Fibroblast of lung (primary cell): Measurements from ENCODE around the gene ADAP1. TPM values are rescaled to one million over a fixed set of nuclear protein-coding genes. Genes with fewer than 3 reads are reported as not detected.

Source experiments
- DNase-seq, 2 donors: peaks; one replicate each; pipeline versions ENCODE4 v3.0.0 to v3.0.0-alpha.2; 2010; ENCODE audit warnings: low read depth in 2 of 2
- H2AFZ ChIP-seq: 2 replicates; pipeline ENCODE4 v1.5.1; 2012; ENCODE audit warnings: low read length, control low read depth, inconsistent platforms
- H3K27ac ChIP-seq: 2 replicates; pipeline ENCODE4 v1.5.1; 2011; ENCODE audit warnings: low read length, control low read depth; ENCODE audit not compliant: insufficient read depth
- H3K27me3 ChIP-seq: 2 replicates; pipeline ENCODE4 v1.5.1; 2011; ENCODE audit warnings: mild to moderate bottlenecking, low read length; ENCODE audit not compliant: control insufficient read depth, insufficient read depth
- H3K36me3 ChIP-seq: 2 replicates; pipeline ENCODE4 v1.5.1; 2011; ENCODE audit warnings: low read length; ENCODE audit not compliant: control insufficient read depth, insufficient read depth
- H3K4me1 ChIP-seq: 2 replicates; pipeline ENCODE4 v1.5.1; 2011; ENCODE audit warnings: low read length; ENCODE audit not compliant: control insufficient read depth, insufficient read depth; ENCODE audit errors: extremely low read depth
- H3K4me2 ChIP-seq: 2 replicates; pipeline ENCODE4 v1.5.1; 2011; ENCODE audit warnings: low read length, control low read depth; ENCODE audit not compliant: insufficient read depth; ENCODE audit errors: extremely low read depth
- H3K4me3 ChIP-seq, 4 experiments: fragments of 200-600 bp in 1 of 4; sonication (generic) in 1 of 4; replicated peaks in 1 of 4; 2 replicates each; pipeline ENCODE4 v1.5.1; 2011 to 2016; ENCODE audit warnings: low read length in 4 of 4, low read depth in 3 of 4, mild to moderate bottlenecking in 3 of 4, control low read depth in 2 of 4, inconsistent platforms in 1 of 4, mixed read lengths in 1 of 4; ENCODE audit not compliant: insufficient read depth in 1 of 4; ENCODE audit errors: control extremely low read depth in 1 of 4
- H3K79me2 ChIP-seq: 2 replicates; pipeline ENCODE4 v1.5.1; 2012; ENCODE audit warnings: mild to moderate bottlenecking, low read length, inconsistent platforms; ENCODE audit not compliant: control insufficient read depth, insufficient read depth
- H3K9ac ChIP-seq: 2 replicates; pipeline ENCODE4 v1.5.1; 2011; ENCODE audit warnings: mild to moderate bottlenecking, low read length, control low read depth; ENCODE audit not compliant: insufficient read depth
- H3K9me3 ChIP-seq: 2 replicates; pipeline ENCODE4 v1.5.1; 2012; ENCODE audit warnings: low read depth, low read length; ENCODE audit not compliant: control insufficient read depth, insufficient read depth
- H4K20me1 ChIP-seq: 2 replicates; pipeline ENCODE4 v1.5.1; 2011; ENCODE audit warnings: low read length; ENCODE audit not compliant: control insufficient read depth, insufficient read depth; ENCODE audit errors: extremely low read depth
- EZH2 ChIP-seq: IDR thresholded peaks from 2 replicates; pipeline ENCODE4 v1.5.1; 2012; ENCODE audit warnings: low read length, control low read depth, mild to moderate bottlenecking; ENCODE audit errors: missing control alignments
- polyA plus RNA-seq, 2 donors: library from polyadenylated mRNA; depleted of rRNA in 1 of 2; stranded (reverse) in 1 of 2; unstranded in 1 of 2; fragments of >200 nt; gene quantifications; 2 replicates each; pipeline ENCODE4 v1.2.1, GENCODE V29; 2011 to 2012; ENCODE audit warnings: missing spikeins in 1 of 2
- total RNA-seq: library from RNA; depleted of rRNA; stranded (reverse); fragments of >200 nt; gene quantifications from 2 replicates; pipeline ENCODE4 v1.2.1, GENCODE V29; 2014
- TF ChIP-seq, protein P1 (sequence below), 2 donors: IDR thresholded peaks in 1 of 2; conservative IDR thresholded peaks in 1 of 2; 1 replicate in 1 of 2; 2 replicates in 1 of 2; pipeline ENCODE4 v1.5.1; 2011 to 2012; ENCODE audit warnings: low read length in 2 of 2, control low read depth in 1 of 2, inconsistent platforms in 1 of 2, low read depth in 1 of 2, mild to moderate bottlenecking in 1 of 2

ADAP1 gene
- total and polyA plus RNA-seq, 2 donors (not counting 1 experiment from before 2014, with no cell fraction given) = 1.1 to 2.3 TPM

DNA sequence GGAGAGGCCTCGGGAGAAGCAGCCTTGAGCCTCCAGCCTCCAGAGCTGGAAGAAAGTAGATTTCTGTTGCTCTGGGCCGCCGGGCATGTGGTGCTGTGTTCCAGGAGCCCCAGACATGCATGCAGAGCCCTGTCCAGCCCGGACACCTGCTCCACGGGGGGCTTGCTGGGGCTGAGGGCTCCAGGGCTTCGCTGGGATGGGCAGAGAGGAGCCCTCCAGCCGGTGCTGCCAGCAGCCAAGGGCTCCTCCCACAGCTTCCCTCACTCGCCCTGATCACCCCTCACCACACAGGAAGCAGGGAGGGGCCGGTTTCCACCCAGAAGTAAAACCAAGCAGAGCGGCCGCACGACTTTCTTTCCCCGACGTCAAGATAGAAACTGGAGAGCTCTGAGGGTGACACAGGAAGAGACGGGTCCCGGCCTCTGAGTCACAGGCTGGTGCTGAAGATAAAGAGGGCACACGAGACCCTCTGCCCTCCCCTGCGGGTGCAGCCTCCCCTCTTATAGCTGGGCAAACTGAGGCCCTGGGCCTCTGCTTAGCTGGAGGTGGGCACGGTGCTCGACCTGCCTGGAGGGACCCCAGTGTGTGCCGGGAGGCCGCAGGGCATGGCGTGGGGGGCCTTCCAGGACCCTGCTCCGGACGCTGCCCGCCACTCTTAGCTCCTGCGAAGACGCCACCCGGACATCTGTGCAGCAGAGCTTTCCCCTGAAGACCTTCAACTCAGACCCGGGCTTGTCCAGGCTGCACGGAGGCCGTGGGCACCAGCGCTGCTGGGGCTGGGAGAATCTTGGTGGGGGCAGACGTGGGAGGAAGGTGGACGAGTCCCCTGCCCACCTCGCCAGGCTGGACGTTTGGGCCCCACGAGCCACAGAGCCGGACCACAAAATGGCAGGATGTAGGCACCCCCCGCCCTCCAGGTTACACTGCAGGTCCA lies 31.1 kb downstream of the ADAP1 start:
- Histone ChIP-seq H4K20me1 (no peaks in the 10 kb centered on the region), H3K9ac (peak overlapping the region; percentile 23), H3K79me2 (no peaks in the 10 kb centered on the region), H3K36me3 (no peaks in the 10 kb centered on the region), H3K4me1 (peaks cover 2% of the 10 kb centered on the region), H3K27ac (no peak overlapping the region), H2AFZ (peak overlapping the region; percentile 26), H3K4me2 (no peak overlapping the region), H3K27me3 (no peaks in the 10 kb centered on the region), H3K4me3 (no peak overlapping the region), H3K9me3 (no peaks in the 10 kb centered on the region)
- TF ChIP-seq, protein P1, sequence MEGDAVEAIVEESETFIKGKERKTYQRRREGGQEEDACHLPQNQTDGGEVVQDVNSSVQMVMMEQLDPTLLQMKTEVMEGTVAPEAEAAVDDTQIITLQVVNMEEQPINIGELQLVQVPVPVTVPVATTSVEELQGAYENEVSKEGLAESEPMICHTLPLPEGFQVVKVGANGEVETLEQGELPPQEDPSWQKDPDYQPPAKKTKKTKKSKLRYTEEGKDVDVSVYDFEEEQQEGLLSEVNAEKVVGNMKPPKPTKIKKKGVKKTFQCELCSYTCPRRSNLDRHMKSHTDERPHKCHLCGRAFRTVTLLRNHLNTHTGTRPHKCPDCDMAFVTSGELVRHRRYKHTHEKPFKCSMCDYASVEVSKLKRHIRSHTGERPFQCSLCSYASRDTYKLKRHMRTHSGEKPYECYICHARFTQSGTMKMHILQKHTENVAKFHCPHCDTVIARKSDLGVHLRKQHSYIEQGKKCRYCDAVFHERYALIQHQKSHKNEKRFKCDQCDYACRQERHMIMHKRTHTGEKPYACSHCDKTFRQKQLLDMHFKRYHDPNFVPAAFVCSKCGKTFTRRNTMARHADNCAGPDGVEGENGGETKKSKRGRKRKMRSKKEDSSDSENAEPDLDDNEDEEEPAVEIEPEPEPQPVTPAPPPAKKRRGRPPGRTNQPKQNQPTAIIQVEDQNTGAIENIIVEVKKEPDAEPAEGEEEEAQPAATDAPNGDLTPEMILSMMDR (conservative IDR thresholded peaks at IDR 0.05 in 1 of 2, IDR thresholded peaks at IDR 0.05 in 1 of 2; ENCODE audit: low read depth in 1 of 2, low read length in 2 of 2) = no peak
- no peak for TF ChIP-seq EZH2
- DNase-seq = peak; percentile 44 to 51

DNA sequence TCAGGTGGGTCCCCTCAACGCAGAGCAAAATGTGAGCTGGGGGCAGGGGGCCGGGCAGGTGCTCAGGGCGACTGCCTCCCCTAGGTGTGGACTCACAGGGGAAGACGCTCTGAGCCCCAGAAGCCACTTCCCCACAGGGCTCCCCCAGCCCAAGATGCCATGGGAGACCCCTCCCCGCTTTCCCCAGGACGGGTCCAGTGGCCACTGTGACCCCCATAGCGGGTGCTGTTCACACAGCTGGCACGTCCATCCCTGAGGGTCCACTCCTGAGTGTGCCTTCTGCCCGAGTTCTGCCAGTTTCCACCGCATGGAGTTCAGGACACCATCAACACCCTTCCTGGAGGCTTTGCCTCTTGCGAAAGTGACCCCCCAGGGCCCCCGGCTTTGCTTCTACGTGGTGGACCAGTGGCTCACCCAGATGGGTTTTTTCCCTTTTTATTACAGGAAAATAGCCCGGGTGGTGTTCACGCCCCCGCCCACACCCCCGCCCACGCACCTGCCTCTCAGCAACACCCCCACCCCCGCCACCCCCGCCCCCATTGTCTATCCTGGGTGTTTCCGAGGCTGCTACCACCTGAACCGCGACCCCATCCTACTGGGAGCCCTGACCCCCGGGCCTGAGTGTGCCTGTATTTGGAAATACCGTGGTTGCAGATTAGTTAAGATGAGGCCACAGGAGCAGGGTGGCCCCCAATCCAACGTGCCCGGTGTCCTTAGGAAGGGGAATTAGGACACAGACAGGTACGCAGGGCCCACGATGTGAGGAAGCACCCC lies 32.0 kb downstream of the ADAP1 start:
- Histone ChIP-seq H2AFZ (no peak overlapping the region), H3K36me3 (no peaks in the 10 kb centered on the region), H3K9ac (no peak overlapping the region), H4K20me1 (no peaks in the 10 kb centered on the region), H3K9me3 (no peaks in the 10 kb centered on the region), H3K4me2 (no peak overlapping the region), H3K4me1 (peaks cover 2% of the 10 kb centered on the region), H3K4me3 (no peak overlapping the region), H3K27me3 (no peaks in the 10 kb centered on the region), H3K27ac (no peak overlapping the region), H3K79me2 (no peaks in the 10 kb centered on the region)
- no peak for TF ChIP-seq EZH2
- TF ChIP-seq, protein P1 (conservative IDR thresholded peaks at IDR 0.05 in 1 of 2, IDR thresholded peaks at IDR 0.05 in 1 of 2; ENCODE audit: low read depth in 1 of 2, low read length in 2 of 2) = no peak
- DNase-seq = no peak

DNA sequence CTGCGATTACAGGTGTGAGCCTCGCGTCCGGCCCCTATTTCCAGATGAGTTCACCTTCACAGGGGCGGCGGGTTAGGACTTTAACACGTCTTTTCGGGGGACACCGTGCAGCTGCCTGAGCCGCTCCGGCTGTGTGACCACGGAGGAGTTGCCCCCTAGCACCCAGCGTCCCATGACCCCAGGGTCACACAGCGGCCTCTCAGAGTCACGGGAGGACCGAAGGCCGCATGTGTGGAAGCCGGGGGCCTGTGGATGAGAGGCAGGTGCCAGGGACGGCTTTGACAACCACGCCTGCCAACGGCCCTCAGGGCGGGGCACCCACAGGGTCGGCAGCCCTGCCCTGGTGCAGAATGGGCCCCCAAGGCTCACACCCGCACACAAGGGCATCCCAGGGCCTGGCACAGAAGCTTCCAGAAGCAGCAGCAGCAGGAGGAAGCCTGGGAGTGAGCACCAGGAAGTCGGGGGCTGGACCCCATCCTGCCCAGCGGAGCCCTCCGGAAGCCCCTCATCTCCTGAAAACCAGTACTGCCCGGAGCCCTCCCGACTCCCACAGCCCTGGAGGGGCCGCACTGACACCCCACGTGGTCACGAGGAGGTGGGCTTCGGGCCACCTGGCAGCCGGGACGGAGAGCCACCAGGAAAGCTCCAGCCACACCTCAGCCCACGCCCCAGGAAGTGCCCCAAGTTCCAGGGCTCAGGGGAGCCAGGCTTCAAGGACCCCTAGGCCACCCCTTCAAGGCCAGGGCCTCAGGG lies 32.7 kb downstream of the ADAP1 start:
- Histone ChIP-seq H2AFZ (no peak overlapping the region), H3K79me2 (no peaks in the 10 kb centered on the region)

More for the DNA sequence above, 32.7 kb downstream of the ADAP1 start:
- H3K4me3 ChIP-seq = no peak overlapping the region
- no peak for DNase-seq
- H3K4me1 ChIP-seq = peaks cover 2% of the 10 kb centered on the region
- no peaks in the 10 kb centered on the region for H3K36me3 ChIP-seq
- H3K27me3 ChIP-seq = no peaks in the 10 kb centered on the region
- no peaks in the 10 kb centered on the region for H3K9me3 ChIP-seq
- H3K4me2 ChIP-seq = no peak overlapping the region
- H3K9ac ChIP-seq = no peak overlapping the region
- H3K27ac ChIP-seq = no peak overlapping the region
- no peaks in the 10 kb centered on the region for H4K20me1 ChIP-seq
- TF ChIP-seq EZH2 = no peak
- TF ChIP-seq, protein P1 (conservative IDR thresholded peaks at IDR 0.05 in 1 of 2, IDR thresholded peaks at IDR 0.05 in 1 of 2; ENCODE audit: low read depth in 1 of 2, low read length in 2 of 2) = no peak
